Activated CD4-positive, alpha-beta T cell treated with anti-CD3 and anti-CD28 coated beads, Interleukin-2, amount 50 U/mL, for 48 hours (primary cell): ENCODE data around the gene DCAF15.
"Not testable (repeated sequence)": the region's sequence is repeated elsewhere in the genome, so short reads cannot be mapped to it uniquely, and the experiment has no call there.

Experiments used
- DNase-seq, 2 experiments: peaks; one replicate each; pipeline ENCODE4 v3.0.0-alpha.2; 2020

The DCAF15 gene, protein sequence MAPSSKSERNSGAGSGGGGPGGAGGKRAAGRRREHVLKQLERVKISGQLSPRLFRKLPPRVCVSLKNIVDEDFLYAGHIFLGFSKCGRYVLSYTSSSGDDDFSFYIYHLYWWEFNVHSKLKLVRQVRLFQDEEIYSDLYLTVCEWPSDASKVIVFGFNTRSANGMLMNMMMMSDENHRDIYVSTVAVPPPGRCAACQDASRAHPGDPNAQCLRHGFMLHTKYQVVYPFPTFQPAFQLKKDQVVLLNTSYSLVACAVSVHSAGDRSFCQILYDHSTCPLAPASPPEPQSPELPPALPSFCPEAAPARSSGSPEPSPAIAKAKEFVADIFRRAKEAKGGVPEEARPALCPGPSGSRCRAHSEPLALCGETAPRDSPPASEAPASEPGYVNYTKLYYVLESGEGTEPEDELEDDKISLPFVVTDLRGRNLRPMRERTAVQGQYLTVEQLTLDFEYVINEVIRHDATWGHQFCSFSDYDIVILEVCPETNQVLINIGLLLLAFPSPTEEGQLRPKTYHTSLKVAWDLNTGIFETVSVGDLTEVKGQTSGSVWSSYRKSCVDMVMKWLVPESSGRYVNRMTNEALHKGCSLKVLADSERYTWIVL

DNA sequence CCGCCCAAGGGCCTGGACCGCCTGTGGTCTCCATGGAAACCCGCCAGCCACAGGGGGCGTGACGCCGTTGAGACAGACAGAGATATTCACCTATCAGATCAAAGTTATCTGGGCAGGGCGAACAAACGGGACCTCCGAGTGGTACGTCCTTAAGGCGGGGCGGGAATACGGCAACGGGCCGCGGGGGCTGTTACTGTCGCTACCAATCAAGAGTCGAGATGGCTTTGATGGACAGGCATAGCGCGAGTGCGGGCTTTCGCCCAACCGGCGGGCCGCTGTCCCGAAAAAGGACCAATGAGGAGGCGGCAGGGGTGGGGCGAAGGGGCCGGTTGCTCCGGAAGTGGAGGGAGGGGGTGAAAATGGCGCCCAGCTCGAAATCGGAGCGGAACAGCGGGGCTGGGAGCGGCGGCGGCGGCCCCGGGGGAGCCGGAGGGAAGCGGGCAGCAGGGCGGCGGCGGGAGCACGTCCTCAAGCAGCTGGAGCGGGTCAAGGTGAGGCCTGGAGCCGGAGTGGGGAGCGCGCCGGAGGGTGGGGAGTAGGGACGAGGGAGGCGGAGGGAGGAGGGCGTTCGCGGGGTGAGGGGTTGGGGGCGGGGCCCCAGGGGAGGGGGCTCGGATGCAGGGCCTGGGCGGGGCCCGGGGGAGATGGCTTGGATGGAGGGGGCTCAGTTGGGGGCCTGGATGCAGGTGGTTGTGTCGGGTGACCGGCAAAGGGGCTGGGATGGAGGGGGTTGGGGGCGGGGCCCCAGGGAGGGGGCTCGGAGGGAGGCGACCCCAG is at the start of gene DCAF15:
TSS of gene DCAF15 (plus strand) at position 356 of the 777 bp plus-strand sequence. CDS start at position 360, 4 bp downstream.
- peak; percentile 99 for DNase-seq

DNA sequence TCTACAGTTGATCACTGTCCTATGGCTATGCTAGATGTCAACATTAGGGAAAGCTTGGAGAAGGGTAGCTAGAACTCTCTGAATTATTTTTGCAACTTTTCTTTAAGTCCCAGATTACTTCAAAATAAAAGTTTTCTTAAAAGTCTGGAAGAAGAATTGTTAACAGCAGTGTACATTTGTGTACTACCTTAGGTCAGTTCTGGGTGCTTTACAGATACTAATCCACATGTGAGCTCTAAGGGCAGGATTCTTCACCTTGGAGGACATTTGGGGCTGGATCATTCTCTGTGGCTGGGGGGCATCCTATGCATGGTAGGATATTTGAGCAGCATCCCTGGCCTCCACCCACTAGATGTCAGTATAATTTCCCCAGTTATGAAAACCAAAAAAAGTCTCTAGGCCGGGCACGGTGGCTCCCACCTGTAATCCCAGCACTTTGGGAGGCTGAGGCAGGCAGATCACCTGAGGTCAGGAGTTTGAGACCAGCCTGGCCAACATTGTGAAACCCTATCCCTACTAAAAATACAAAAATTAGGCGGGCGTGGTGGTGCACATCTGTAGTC is 49.2 kb upstream of the DCAF15 start:
- peak; percentile 32 to 49 for DNase-seq

DNA sequence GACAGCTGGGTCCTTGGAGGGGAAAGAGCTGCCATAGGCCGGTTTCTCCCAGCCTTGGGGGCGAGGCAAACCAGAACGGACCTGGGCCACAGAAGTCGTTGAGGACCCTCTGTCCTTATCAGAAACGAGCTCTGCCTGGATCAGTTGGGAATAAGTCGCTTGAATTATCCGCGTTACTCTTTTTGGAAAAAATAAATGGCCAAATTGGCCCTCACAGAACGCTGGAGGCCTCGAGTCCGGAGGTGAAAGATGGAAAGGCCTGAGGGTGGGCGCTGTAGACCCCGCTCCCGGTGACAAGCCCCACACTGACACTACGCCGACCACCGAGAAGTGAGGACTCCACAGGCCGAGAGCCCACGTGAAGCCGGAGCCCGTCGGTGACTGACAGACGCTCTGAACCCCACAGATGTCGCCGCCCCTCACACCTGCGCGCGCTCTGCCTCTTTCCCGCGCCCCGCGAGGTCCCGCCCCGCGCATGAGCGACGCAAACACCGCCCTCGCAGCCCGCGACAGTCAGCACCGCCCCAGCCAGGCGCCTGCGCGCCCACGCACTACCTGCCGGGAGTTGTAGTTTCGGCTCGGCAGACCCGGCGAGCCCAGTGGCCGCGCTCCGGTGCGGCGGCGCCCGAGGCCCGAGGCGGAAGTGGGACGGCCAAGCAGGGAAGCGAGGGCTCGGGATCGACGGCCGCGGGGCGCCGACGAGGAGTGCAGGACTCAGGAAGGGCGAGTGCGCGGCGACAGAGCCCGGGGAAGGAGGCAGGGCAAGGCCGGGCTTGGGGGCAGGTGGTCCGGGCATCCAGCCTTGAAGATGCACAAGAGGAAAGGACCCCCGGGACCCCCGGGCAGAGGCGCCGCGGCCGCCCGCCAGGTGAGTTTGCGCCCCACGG is 46.4 kb upstream of the DCAF15 start, which contains the start of the genes BRME1 and CC2D1A:
TSS of gene BRME1 (minus strand) at position 484 of the 887 bp plus-strand sequence. CDS start 1,225 bp downstream, outside the sequence.
TSS of gene CC2D1A (plus strand) at position 568 of the 887 bp plus-strand sequence. CDS start at position 809, 241 bp downstream.
- DNase-seq: peak; percentile 96 to 97

DNA sequence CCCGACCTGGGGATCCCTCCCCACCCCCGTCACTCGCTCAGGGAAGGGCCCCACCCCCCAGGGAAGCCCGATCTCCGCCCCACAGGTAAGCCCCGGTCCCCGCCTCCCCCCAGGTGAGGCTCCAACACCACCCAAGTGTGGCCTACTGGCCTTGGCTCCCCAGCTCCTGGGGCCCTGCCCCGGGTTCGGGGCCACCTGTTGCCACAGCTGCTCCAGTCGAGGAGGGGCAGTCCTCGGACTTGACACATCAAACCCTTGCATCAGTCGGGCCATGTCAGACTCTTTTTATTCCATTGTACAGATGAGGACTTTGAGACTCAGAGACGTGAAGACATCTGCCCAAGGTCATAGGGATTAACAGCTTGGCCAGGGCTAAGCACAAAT is 45.8 kb upstream of the DCAF15 start:
- DNase-seq: peak; percentile 21 to 41

- DNase-seq: no peak
Observed at GRCh38 chr19:13906910-13907309, 45.4 kb upstream of the DCAF15 start.

DNA sequence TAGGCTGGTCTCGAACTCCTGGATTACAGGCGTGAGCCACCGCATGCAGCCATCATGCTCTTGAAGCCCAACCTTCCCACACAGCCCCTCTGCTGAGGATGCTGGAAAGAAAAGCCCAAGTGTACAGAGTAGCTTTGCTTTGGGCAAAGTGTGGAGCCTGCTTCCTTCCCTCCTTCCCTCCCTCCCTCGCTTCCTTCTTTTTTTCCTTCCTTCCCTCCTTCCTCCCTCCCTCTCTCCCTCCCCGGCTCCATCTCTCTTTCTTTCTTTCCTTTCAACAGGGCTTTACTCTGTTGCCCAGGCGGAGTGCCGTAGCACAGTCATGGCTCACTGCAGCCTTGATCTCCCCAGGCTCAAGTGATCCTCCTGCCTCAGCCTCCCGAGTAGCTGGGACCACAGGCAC is 43.6 kb upstream of the DCAF15 start:
- no peak for DNase-seq

DNA sequence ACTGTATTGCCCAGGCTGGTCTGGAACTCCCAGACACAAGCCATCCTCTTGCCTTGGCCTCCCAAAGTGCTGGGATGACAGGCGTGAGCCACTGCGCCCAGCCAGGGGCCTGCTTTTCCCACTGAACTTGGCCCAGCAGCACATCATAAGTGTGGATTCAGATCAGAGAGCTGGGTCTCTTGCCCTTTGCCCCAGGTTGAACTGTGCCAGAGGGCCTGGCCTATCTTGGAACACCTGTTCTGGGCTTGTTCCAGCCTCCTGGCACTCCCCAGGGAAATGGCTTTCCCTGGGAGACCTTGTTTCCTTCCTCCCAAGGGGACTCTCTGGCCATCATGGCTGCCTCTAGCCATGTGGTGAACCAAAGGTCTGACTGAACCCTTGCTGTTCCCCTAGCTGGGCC is 42.9 kb upstream of the DCAF15 start:
- DNase-seq: no peak

- DNase-seq: no peak
Observed at GRCh38 chr19:13913352-13913751, 39.0 kb upstream of the DCAF15 start.

DNA sequence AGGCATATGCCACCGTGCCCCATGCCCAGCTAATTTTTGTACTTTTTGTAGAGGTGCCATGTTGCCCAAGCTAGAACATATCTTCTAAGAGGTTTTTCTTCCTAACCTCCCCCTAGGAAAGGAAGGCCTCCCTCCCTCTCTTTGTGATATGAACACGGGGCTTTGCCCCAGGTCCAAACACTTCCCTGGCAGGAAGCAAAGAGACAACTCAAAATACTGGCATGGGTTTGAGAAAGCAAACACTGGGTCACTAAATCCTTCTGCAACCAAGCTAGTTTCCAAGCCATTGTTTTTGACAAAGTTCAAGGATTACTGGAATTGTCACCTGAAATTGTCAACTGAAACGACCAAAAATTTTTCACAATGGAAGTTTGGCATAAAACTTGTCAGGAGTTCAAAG is 37.5 kb upstream of the DCAF15 start:
- no peak for DNase-seq

DNA sequence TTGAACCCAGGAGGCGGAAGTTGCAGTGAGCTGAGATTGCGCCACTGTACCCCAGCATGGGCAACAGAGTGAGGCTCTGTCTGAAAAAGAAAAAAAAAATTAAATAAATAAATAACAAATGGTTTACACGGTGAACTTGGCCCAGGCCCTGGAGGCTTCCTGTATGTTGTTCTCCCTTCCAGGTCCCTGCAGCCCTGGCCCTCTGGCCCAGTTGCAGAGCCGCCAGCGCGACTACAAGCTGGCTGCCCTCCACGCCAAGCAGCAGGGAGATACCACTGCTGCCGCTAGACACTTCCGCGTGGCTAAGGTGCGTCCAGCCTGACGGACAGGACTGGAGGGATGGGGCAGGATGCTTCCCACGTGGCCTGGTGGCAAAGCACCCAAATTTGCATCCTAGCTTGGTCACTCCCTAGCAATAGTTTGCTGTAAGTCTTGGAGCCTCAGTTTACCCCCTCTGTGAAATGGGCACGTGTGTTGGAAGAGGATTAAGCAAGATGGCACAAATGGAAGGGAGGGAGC is 34.4 kb upstream of the DCAF15 start:
- no peak for DNase-seq

DNA sequence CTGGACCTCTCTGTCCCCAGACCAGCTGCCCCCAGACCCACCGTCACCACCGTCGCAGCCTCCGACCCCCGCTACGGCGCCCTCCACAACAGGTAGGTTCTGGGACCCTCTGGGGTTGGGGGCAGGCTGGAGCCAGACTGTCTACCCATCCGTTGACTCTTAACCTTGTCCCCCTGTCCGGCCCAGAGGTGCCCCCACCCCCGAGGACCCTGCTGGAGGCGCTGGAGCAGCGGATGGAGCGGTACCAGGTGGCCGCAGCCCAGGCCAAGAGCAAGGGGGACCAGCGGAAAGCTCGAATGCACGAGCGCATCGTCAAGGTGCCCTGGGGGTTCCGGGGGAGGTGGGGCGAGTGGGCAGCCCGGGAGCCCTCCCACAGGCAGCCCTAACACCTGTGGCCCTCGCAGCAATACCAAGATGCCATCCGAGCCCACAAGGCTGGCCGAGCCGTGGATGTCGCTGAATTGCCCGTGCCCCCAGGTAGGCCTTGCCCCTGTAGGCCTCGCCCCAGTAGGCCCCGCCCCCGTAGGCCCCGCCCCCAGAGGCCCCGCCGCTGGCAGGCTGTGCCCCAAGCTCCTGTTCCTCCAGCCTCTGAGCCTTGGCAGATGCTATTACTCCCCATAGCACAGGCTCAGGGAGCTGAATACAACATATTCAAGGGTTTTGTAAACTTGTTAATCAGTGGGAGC is 33.4 kb upstream of the DCAF15 start:
- DNase-seq: peak in 1 of 2 experiments; percentile 13

DNA sequence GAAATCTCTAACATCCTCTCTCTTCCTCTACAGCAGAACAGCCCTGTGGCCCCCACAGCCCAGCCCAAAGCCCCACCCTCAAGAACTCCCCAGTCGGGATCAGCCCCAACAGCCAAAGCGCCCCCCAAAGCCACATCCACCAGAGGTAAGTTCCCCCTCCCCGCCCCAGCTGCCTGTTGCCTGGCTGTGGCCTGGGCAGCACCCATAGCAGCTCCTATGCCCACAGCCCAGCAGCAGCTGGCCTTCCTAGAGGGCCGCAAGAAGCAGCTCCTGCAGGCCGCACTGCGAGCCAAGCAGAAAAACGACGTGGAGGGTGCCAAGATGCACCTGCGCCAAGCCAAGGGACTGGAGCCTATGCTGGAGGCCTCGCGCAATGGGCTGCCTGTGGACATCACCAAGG is 31.8 kb upstream of the DCAF15 start:
- DNase-seq: no peak

GRCh38 chr19:13920940-13921747 is 31.2 kb upstream of the DCAF15 start:
- peak; percentile 15 to 33 for DNase-seq

DNA sequence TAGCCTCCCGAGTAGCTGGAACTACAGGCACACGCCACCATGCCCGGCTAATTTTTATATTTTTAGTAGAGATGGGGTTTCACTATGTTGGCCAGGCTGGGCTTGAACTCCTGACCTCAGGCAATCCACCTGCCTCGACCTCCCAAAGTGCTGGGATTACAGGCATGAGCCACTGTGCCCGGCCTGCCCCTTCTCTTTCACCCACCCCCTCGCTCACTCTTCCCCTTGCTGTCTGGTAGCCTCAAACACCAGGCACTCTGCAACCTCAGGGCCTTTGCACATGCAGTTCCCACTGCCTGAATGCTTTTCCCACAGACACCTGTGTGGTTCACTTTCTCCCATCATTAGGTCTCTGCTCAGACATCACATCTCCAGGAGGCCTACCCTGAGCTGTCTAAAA is 30.2 kb upstream of the DCAF15 start:
- DNase-seq: not testable (repeated sequence)

DNA sequence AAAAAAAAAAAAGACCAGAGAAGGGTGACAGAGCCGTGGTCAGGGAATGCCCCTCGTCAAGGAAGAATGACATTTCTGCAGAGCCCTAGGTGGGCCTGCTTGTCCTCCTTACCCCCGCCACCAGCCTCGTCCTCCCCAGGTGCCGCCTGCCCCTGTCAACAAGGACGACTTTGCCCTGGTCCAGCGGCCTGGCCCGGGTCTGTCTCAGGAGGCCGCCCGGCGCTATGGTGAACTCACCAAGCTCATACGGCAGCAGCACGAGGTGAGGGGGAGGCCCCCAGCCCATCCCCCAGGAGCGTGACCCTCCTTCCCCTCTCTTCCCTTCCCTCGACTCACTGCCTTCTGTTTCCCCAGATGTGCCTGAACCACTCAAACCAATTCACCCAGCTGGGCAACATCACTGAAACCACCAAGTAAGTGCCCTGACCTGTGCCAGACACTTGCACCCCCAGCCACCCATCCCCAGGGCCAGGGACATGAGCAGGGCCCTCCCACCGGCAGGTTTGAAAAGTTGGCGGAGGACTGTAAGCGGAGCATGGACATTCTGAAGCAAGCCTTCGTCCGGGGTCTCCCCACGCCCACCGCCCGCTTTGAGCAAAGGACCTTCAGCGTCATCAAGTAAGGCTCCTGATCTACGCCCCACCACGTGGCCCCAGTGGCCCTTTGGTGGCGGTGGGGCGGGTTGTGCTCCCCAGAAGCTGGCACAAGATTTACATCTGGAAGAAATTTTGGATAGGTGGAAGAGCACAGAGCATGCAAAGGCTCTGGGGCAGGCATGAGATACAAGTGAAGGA is 28.9 kb upstream of the DCAF15 start:
- no peak for DNase-seq

- no peak for DNase-seq
Observed at GRCh38 chr19:13926010-13926409, 26.3 kb upstream of the DCAF15 start.

DNA sequence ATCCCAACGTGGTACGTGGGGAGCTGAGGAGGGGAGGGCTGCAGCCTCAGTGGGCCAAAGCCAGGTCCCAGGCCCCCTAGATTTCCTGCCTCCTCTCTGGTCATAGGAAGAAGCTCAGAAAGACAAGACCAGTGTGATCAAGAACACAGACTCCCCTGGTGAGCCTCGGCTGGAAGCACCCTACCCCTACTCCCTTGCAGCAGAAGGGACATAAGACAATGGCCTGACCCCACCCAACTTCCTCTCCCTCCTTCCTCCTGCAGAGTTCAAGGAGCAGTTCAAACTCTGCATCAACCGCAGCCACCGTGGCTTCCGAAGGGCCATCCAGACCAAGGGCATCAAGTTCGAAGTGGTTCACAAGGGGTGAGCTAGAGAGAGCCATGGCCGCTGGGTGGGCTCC is 25.6 kb upstream of the DCAF15 start:
- DNase-seq: no peak

GRCh38 chr19:13929340-13929739 is 23.0 kb upstream of the DCAF15 start:
- DNase-seq: no peak

- DNase-seq: no peak
Observed at GRCh38 chr19:13929956-13930355, 22.4 kb upstream of the DCAF15 start.
